Right cardiac atrium (tissue), 5 donors: ENCODE results near the gene UBR2. TPM values are rescaled to one million over a fixed set of nuclear protein-coding genes. Genes with fewer than 3 reads are reported as not detected.
"Not testable (repeated sequence)": the region's sequence is repeated elsewhere in the genome, so short reads cannot be mapped to it uniquely, and the experiment has no call there.

ENCODE experiments used
- ATAC-seq, 2 donors: fragments of 200-7000 bp; cut with Tn5 transposase; one replicate each; pipeline versions ENCODE4 v1.8.0 to v1.9.1; 2020; ENCODE audit warnings: moderate library complexity in 2 of 2, mild to moderate bottlenecking in 1 of 2
- DNase-seq, 3 donors: peaks; one replicate each; pipeline ENCODE4 v3.0.0-alpha.2; 2020
- H3K27ac ChIP-seq: one replicate; pipeline ENCODE4 v1.5.1; 2013; ENCODE audit warnings: mild to moderate bottlenecking, low read length, control low read depth, moderate library complexity
- H3K27me3 ChIP-seq: one replicate; pipeline ENCODE4 v1.6.1; 2013; ENCODE audit not compliant: control insufficient read depth, insufficient read depth
- H3K4me1 ChIP-seq: one replicate; pipeline ENCODE4 v1.6.1; 2013; ENCODE audit warnings: low read length; ENCODE audit not compliant: control insufficient read depth, insufficient read depth
- H3K4me3 ChIP-seq: one replicate; pipeline ENCODE4 v1.5.1; 2013; ENCODE audit warnings: low read length, control low read depth
- H3K9me3 ChIP-seq: one replicate; pipeline ENCODE4 v1.6.1; 2013; ENCODE audit warnings: low read length; ENCODE audit not compliant: control insufficient read depth
- WGBS: extraction: QIAGEN DNeasy Blood & Tissue Kit; methylation state at CpG from one replicate; pipeline ENCODE4 v1.1.7; 2013; 5-methylcytosine and 5-hydroxymethylcytosine counted together
- intact Hi-C, 4 donors: fragments of 100-400 bp; cut with DNase I; formaldehyde crosslinking; loops; one replicate each; pipeline versions ENCODE4 v1.11.0 to v1.14.0; 2022 to 2023
- polyA plus RNA-seq: library from polyadenylated mRNA; stranded (reverse); fragments of 200-250 nt; gene quantifications from one replicate; pipeline ENCODE4 v1.2.3, GENCODE V29; 2013
- total RNA-seq, 4 donors: library from RNA; stranded (reverse); fragmentation: NEBNext Ultra II Directional; extraction: Animal tissue kit (Norgen Biotek cat#: 25700); gene quantifications; one replicate each; pipeline ENCODE4 v1.2.1, GENCODE V29; 2021
- donor health status: healthy with polysubstance abuse.
- donor health status: DM: no; HTN: yes; CAD: no.
- donor health status: DM: no; HTN: no; CAD: no.
- donor health status: DM: no; HTN: yes; CAD: no; lungs with severe emphysema.
- donor health status: DM: yes; HTN: yes; CAD: no.

Gene UBR2
- total and polyA plus RNA-seq, 5 donors = 11.5 to 31.5 (median 29.2) TPM

DNA sequence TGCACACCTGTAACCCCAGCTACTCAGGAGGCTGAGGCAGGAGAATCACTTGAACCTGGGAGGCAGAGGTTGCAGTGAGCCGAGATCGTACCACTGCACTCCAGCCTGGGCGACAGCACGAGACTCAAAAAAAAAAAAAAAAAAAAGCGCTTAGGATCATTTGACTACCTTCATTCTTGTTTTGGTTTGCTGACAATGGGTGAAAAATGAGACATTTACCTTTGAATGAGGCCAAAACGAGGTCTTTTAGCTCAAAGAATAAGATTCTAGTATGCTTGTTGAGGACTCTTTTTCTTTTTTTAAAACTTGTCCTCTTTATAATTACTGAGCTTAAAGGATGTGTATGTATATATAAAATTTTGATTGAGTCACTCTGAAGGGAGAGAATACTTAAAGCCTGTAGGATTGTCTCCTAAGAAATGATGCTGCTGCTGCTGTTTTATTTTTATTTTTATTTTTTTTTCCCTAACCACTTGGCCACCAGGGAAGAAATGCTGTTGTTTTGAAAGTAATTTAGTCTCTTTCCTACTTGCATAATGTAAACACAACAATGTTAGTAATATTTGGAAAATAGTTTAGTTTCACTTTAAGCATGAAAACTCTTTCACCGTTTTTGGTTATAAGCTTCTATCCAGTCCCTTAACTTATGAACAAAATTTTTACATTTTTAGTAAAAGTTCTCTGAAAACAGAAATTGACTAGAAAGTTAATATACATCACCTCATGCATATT lies 7.9 kb downstream of the UBR2 start:
- intact Hi-C loops = no loop called here
- 81% methylated on average over 7 of the region's 7 CpGs for WGBS
- Histone ChIP-seq H3K4me1 (peaks cover 2% of the 10 kb centered on the region), H3K4me3 (no peak overlapping the region), H3K27ac (no peak overlapping the region), H3K9me3 (no peaks in the 10 kb centered on the region), H3K27me3 (no peaks in the 10 kb centered on the region)
- DNase-seq = no peak
- ATAC-seq = no peak

DNA sequence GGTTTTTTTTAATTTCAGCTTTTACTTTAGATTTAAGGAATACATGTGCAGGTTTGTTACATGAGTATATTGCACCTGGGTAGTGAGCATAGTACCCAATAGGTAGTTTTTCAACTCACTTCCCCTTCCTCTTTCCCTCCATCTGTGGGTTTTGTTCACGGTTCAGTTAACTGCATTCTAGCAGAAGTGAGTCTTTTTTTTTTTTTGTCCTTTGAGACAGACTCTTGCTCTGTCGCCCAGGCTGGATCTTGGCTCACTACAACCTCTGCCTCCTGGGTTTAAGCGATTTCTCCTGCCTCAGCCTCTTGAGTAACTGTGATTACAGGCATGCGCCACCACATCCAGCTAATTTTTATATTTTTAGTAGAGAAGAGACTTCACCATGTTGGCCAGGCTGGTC lies 8.7 kb downstream of the UBR2 start:
- peaks cover 2% of the 10 kb centered on the region for H3K4me1 ChIP-seq
- WGBS = 64% methylated on average over 4 of the region's 4 CpGs
- no peaks in the 10 kb centered on the region for H3K27me3 ChIP-seq
- intact Hi-C loops = no loop called here
- H3K9me3 ChIP-seq = no peaks in the 10 kb centered on the region
- no peak for ATAC-seq
- no peak overlapping the region for H3K27ac ChIP-seq
- DNase-seq = no peak
- H3K4me3 ChIP-seq = no peak overlapping the region

DNA sequence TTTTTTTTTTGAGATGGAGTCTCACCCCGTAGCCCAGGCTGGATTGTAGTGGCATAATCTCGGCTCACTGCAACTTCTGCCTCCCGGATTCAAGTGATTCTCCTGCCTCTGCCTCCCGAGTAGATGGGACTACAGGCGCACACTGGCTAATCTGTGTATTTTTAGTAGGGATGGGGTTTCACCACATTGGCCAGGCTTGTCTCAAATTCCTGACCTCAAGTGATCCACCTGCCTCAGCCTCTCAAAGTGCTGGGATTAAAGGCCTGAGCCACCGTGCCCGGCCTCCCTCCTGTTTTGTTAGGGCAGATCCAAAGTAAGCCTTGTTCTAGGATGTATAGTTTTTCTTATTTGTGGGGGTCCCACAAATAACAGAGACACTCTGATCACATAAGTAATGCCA lies 12.7 kb downstream of the UBR2 start:
- H3K4me3 ChIP-seq, H3K27ac ChIP-seq, intact Hi-C loops, H3K9me3 ChIP-seq, H3K4me1 ChIP-seq, H3K27me3 ChIP-seq, ATAC-seq, DNase-seq: not testable (repeated sequence)
- WGBS = 91% methylated on average over 7 of the region's 7 CpGs

- intact Hi-C loops = no loop called here
- Histone ChIP-seq H3K4me3 (no peak overlapping the region), H3K9me3 (no peaks in the 10 kb centered on the region), H3K27ac (no peak overlapping the region), H3K4me1 (peaks cover 1% of the 10 kb centered on the region), H3K27me3 (no peaks in the 10 kb centered on the region)
- WGBS = 98% methylated on average over 2 of the region's 2 CpGs
- DNase-seq = no peak
- no peak for ATAC-seq
Observed at GRCh38 chr6:42598300-42598699, 34.5 kb downstream of the UBR2 start.

- DNase-seq (no peak), ATAC-seq (no peak)
- no peaks in the 10 kb centered on the region for H3K27me3 ChIP-seq
- H3K4me1 ChIP-seq = peaks cover 1% of the 10 kb centered on the region
- H3K4me3 ChIP-seq = no peak overlapping the region
- intact Hi-C loops = no loop called here
- 92% methylated on average over 3 of the region's 3 CpGs for WGBS
- no peaks in the 10 kb centered on the region for H3K9me3 ChIP-seq
- H3K27ac ChIP-seq = no peak overlapping the region
Observed at GRCh38 chr6:42599558-42599957, 35.7 kb downstream of the UBR2 start.

- no peak overlapping the region for H3K27ac ChIP-seq
- H3K4me1 ChIP-seq = peaks cover 1% of the 10 kb centered on the region
- H3K4me3 ChIP-seq = no peak overlapping the region
- ATAC-seq (no peak), DNase-seq (no peak)
- intact Hi-C loops = no loop called here
- no peaks in the 10 kb centered on the region for H3K9me3 ChIP-seq
- no peaks in the 10 kb centered on the region for H3K27me3 ChIP-seq
Observed at GRCh38 chr6:42604150-42604549, 40.3 kb downstream of the UBR2 start.

GRCh38 chr6:42604699-42605098 lies 40.9 kb downstream of the UBR2 start:
- H3K27ac ChIP-seq, H3K9me3 ChIP-seq, intact Hi-C loops, DNase-seq, H3K4me1 ChIP-seq, ATAC-seq, H3K27me3 ChIP-seq, H3K4me3 ChIP-seq: not testable (repeated sequence)
- WGBS = 98% methylated on average over 2 of the region's 2 CpGs

- Histone ChIP-seq H3K4me3 (no peak overlapping the region), H3K9me3 (no peaks in the 10 kb centered on the region), H3K27me3 (no peaks in the 10 kb centered on the region), H3K27ac (no peak overlapping the region), H3K4me1 (no peaks in the 10 kb centered on the region)
- 97% methylated on average over 3 of the region's 3 CpGs for WGBS
- intact Hi-C loops = no loop called here
- no peak for ATAC-seq
- no peak for DNase-seq
Observed at GRCh38 chr6:42610416-42610815, 46.6 kb downstream of the UBR2 start.

- DNase-seq (no peak), ATAC-seq (no peak)
- no peaks in the 10 kb centered on the region for H3K4me1 ChIP-seq
- 99% methylated on average over 2 of the region's 2 CpGs for WGBS
- H3K9me3 ChIP-seq = no peaks in the 10 kb centered on the region
- H3K27me3 ChIP-seq = no peaks in the 10 kb centered on the region
- no peak overlapping the region for H3K27ac ChIP-seq
- intact Hi-C loops = no loop called here
- no peak overlapping the region for H3K4me3 ChIP-seq
Observed at GRCh38 chr6:42615518-42615917, 51.7 kb downstream of the UBR2 start.

DNA sequence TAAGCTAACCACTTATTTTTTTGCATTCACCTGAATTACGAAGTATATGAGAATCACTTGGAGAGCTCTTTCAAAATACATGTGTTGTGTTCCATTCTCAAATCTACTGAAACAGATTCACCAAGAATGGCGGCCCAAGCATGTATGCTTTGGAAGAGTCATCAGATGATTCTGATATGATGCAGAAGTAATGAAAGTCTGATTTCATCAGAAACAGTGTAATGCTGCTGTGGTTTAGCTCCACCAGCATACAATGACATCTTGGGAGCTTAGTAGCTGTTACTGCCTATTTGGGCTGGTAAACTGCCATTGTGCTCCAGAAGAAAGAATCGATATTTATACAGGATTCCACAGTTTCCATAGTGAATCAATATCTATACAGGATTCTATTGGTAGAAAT lies 52.9 kb downstream of the UBR2 start:
- H3K4me3 ChIP-seq = no peak overlapping the region
- DNase-seq = no peak
- intact Hi-C loops = no loop called here
- ATAC-seq = no peak
- 93% methylated on average over 3 of the region's 3 CpGs for WGBS
- H3K27me3 ChIP-seq = no peaks in the 10 kb centered on the region
- H3K9me3 ChIP-seq = no peaks in the 10 kb centered on the region
- H3K27ac ChIP-seq = no peak overlapping the region
- no peaks in the 10 kb centered on the region for H3K4me1 ChIP-seq

DNA sequence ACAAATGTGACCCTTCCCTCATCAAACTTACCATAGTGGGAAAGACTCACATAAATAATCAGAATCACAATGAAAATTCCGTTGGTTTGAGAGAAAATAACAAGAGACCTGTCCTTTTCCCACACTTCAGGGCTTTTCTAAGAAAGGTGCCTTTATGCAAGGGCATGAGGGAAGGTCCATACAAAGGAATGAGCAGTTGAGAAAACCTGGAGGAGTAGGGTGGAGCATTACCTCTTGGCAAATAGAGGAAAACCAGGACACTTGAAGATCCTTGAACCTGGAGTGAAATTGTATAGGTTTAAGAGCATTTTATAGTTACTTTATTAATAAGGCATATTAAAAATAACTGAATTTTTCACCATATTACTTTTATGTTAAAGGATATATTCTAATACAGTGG lies 54.3 kb downstream of the UBR2 start:
- Histone ChIP-seq H3K4me1 (no peaks in the 10 kb centered on the region), H3K9me3 (no peaks in the 10 kb centered on the region), H3K4me3 (no peak overlapping the region), H3K27ac (no peak overlapping the region), H3K27me3 (no peaks in the 10 kb centered on the region)
- WGBS = 67% methylated on average over 1 of the region's 1 CpG
- DNase-seq (no peak), ATAC-seq (no peak)
- intact Hi-C loops = no loop called here

- H3K4me3 ChIP-seq = no peak overlapping the region
- H3K27ac ChIP-seq = no peak overlapping the region
- DNase-seq = no peak
- 65% methylated on average over 5 of the region's 5 CpGs for WGBS
- intact Hi-C loops = no loop called here
- H3K9me3 ChIP-seq = no peaks in the 10 kb centered on the region
- H3K4me1 ChIP-seq = no peaks in the 10 kb centered on the region
- no peak for ATAC-seq
- H3K27me3 ChIP-seq = no peaks in the 10 kb centered on the region
Observed at GRCh38 chr6:42618686-42619085, 54.9 kb downstream of the UBR2 start.
